Loucy (cell line): ENCODE measurements around the gene SDK1.
"Not testable (repeated sequence)": the region's sequence is repeated elsewhere in the genome, so short reads cannot be mapped to it uniquely, and the experiment has no call there.

Source experiments
- H2AFZ ChIP-seq: fragments of 200-600 bp; sonication (generic); 2 replicates; pipeline ENCODE4 v1.6.0; 2016; ENCODE audit warnings: antibody characterized with exemption, mild to moderate bottlenecking, low read length, moderate library complexity
- H3F3A ChIP-seq: fragments of 200-600 bp; 2 replicates; pipeline ENCODE4 v1.6.0; 2016; ENCODE audit warnings: antibody characterized with exemption, low read depth, mild to moderate bottlenecking
- H3K27me3 ChIP-seq: fragments of 200-600 bp; sonication (generic); 2 replicates; pipeline ENCODE4 v1.6.1; 2014; ENCODE audit warnings: low read length, mild to moderate bottlenecking; ENCODE audit not compliant: insufficient read depth, poor library complexity, severe bottlenecking
- H3K36me3 ChIP-seq: fragments of 200-600 bp; sonication (generic); 2 replicates; pipeline ENCODE4 v1.6.1; 2016; ENCODE audit warnings: low read length; ENCODE audit not compliant: insufficient read depth
- H3K4me1 ChIP-seq: fragments of 200-600 bp; sonication (generic); 2 replicates; pipeline ENCODE4 v1.5.1; 2014; ENCODE audit warnings: low read length, mild to moderate bottlenecking; ENCODE audit not compliant: insufficient read depth, poor library complexity, severe bottlenecking
- H3K4me2 ChIP-seq: fragments of 200-600 bp; sonication (generic); 2 replicates; pipeline ENCODE4 v1.6.0; 2014; ENCODE audit warnings: antibody characterized with exemption, low read length, low read depth, mild to moderate bottlenecking; ENCODE audit not compliant: poor library complexity, severe bottlenecking
- H3K4me3 ChIP-seq: fragments of 200-600 bp; sonication (generic); 2 replicates; pipeline ENCODE4 v1.5.1; 2014; ENCODE audit warnings: low read length, mild to moderate bottlenecking, mixed read lengths; ENCODE audit not compliant: poor library complexity, severe bottlenecking
- H3K79me2 ChIP-seq: fragments of 200-600 bp; sonication (generic); 2 replicates; pipeline ENCODE4 v1.6.1; 2014; ENCODE audit warnings: low read length; ENCODE audit not compliant: insufficient read depth
- H3K9ac ChIP-seq: fragments of 200-600 bp; sonication (generic); 2 replicates; pipeline ENCODE4 v1.6.0; 2014; ENCODE audit warnings: mild to moderate bottlenecking, low read depth, low read length, moderate library complexity; ENCODE audit not compliant: poor library complexity, severe bottlenecking
- H3K9me2 ChIP-seq: fragments of 200-600 bp; sonication (generic); replicated peaks from 2 replicates; pipeline ENCODE4 v1.6.1; 2016; ENCODE audit warnings: low read depth, low read length, mixed read lengths
- H3K9me3 ChIP-seq: fragments of 200-600 bp; sonication (generic); 2 replicates; pipeline ENCODE4 v1.6.1; 2014; ENCODE audit warnings: mild to moderate bottlenecking, antibody characterized with exemption, low read length, low read depth; ENCODE audit not compliant: insufficient read depth
- H4K20me1 ChIP-seq: fragments of 200-600 bp; sonication (generic); 2 replicates; pipeline ENCODE4 v1.6.0; 2014; ENCODE audit warnings: antibody characterized with exemption, low read length, mild to moderate bottlenecking; ENCODE audit not compliant: insufficient read depth, poor library complexity, severe bottlenecking
- CTCF ChIP-seq: fragments of 200-600 bp; sonication (generic); conservative IDR thresholded peaks from 2 replicates; pipeline ENCODE4 v1.5.1; 2014; ENCODE audit warnings: mild to moderate bottlenecking, antibody characterized with exemption, low read length
- EZH2phosphoT487 ChIP-seq: fragments of 200-600 bp; IDR thresholded peaks from 2 replicates; pipeline ENCODE4 v1.6.1; 2018; ENCODE audit warnings: antibody characterized with exemption, mild to moderate bottlenecking, moderate library complexity, borderline replicate concordance

The SDK1 gene

DNA sequence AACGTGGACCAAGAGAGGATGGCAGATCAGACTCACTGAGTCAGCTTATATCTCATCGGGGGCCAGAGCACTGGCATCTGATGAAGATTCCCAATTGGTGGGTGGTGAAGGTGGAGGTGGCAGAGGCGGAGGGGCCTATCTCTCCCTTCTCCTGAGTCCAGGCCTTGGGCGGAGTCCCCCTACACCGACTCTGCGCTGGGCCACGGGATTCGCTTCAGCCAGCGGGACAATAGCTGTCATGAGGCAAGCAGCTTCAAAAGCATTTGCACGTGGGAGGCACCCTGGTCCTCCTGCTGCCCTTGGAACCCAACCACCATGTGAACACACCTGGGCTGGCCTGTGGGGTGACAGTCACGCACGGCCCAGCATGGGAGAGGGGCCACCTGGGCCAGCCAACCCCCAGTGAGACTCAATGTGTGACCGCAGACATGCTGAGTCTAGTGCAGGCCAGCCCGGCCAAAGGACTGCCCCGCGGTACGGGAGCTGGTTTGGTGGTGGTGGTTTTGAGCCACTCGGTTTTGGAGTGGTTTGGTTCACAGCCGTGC, 914.2 kb downstream of the SDK1 start:
- no peak overlapping the region for H3K4me2 ChIP-seq
- no peaks in the 10 kb centered on the region for H3K4me1 ChIP-seq
- H3K27me3 ChIP-seq = no peaks in the 10 kb centered on the region
- H3K9me3 ChIP-seq = peaks cover 12% of the 10 kb centered on the region; the same call in 1 of the 2 replicates
- H3K4me3 ChIP-seq = no peak overlapping the region
- H3K9me2 ChIP-seq = no peaks in the 10 kb centered on the region
- H3K36me3 ChIP-seq = no peaks in the 10 kb centered on the region
- H4K20me1 ChIP-seq = no peaks in the 10 kb centered on the region
- no peak overlapping the region for H2AFZ ChIP-seq
- no peaks in the 10 kb centered on the region for H3K79me2 ChIP-seq
- no peak overlapping the region for H3K9ac ChIP-seq
- TF ChIP-seq CTCF = no peak
- TF ChIP-seq EZH2phosphoT487 = no peak
- H3F3A ChIP-seq = no peaks in the 10 kb centered on the region

GRCh38 chr7:4216016-4216415, 915.0 kb downstream of the SDK1 start:
- Histone ChIP-seq H3K79me2 (no peaks in the 10 kb centered on the region), H3K4me2 (no peak overlapping the region), H3K27me3 (no peaks in the 10 kb centered on the region), H2AFZ (no peak overlapping the region), H3F3A (no peaks in the 10 kb centered on the region), H3K36me3 (no peaks in the 10 kb centered on the region), H3K9ac (no peak overlapping the region), H3K9me2 (no peaks in the 10 kb centered on the region), H3K9me3 (peaks cover 12% of the 10 kb centered on the region; the same call in 1 of the 2 replicates), H4K20me1 (no peaks in the 10 kb centered on the region), H3K4me3 (no peak overlapping the region), H3K4me1 (no peaks in the 10 kb centered on the region)
- TF ChIP-seq CTCF (no peak), EZH2phosphoT487 (no peak)

- H4K20me1 ChIP-seq, H2AFZ ChIP-seq, H3K9ac ChIP-seq, H3F3A ChIP-seq, H3K4me1 ChIP-seq, H3K4me3 ChIP-seq, H3K36me3 ChIP-seq, H3K79me2 ChIP-seq, H3K27me3 ChIP-seq, H3K4me2 ChIP-seq, H3K9me2 ChIP-seq: not testable (repeated sequence)
- H3K9me3 ChIP-seq = peaks cover 17% of the 10 kb centered on the region; the same call in 1 of the 2 replicates
Observed at GRCh38 chr7:4217126-4217660, 916.1 kb downstream of the SDK1 start.

GRCh38 chr7:4218481-4218880, 917.4 kb downstream of the SDK1 start:
- H3K4me2 ChIP-seq = no peak overlapping the region
- H3K4me1 ChIP-seq = no peaks in the 10 kb centered on the region
- H3K36me3 ChIP-seq = no peaks in the 10 kb centered on the region
- H4K20me1 ChIP-seq = no peaks in the 10 kb centered on the region
- no peaks in the 10 kb centered on the region for H3K79me2 ChIP-seq
- H3F3A ChIP-seq = no peaks in the 10 kb centered on the region
- no peaks in the 10 kb centered on the region for H3K9me2 ChIP-seq
- TF ChIP-seq EZH2phosphoT487 (no peak), CTCF (no peak)
- no peaks in the 10 kb centered on the region for H3K27me3 ChIP-seq
- H2AFZ ChIP-seq = no peak overlapping the region
- peaks cover 14% of the 10 kb centered on the region; the same call in 1 of the 2 replicates for H3K9me3 ChIP-seq
- no peak overlapping the region for H3K9ac ChIP-seq
- H3K4me3 ChIP-seq = no peak overlapping the region
